T-cell (primary cell): ENCODE measurements around the gene RFTN1. TPM values are rescaled to one million over a fixed set of nuclear protein-coding genes. Genes with fewer than 3 reads are reported as not detected.
A peak's percentile ranks its signal among the peaks of the same experiment; 100 is the strongest.
"Not testable (repeated sequence)": the region's sequence is repeated elsewhere in the genome, so short reads cannot be mapped to it uniquely, and the experiment has no call there.

Source experiments
- ATAC-seq, 4 experiments: fragments of 200-7000 bp in 3 of 4; fragments of 150-1000 bp in 1 of 4; cut with Tn5 transposase; replicated peaks in 1 of 4; 1 replicate in 3 of 4; 2 replicates in 1 of 4; pipeline ENCODE4 v1.10.0; 2021; ENCODE audit warnings: moderate library complexity in 3 of 4, mild to moderate bottlenecking in 2 of 4, moderate number of reproducible peaks in 1 of 4
- CTCF ChIA-PET, 2 donors: fragments of 300-600 bp; sonication (Branson Sonifier 250); formaldehyde crosslinking; loops; one replicate each; lab custom pipeline; 2022; ENCODE audit warnings: antibody characterized with exemption in 2 of 2; lab: Charles Lee
- POLR2A ChIA-PET, 2 donors: fragments of 300-600 bp; sonication (Branson Sonifier 250); formaldehyde crosslinking; loops; one replicate each; lab custom pipeline; 2022; ENCODE audit warnings: antibody characterized with exemption in 2 of 2; lab: Charles Lee
- DNase-seq, 35 experiments: peaks; one replicate each; pipeline versions ENCODE4 v3.0.0 to v3.0.0-alpha.2; 2013 to 2023
- H3K27ac ChIP-seq: one replicate; pipeline ENCODE4 v1.5.1; 2013; ENCODE audit warnings: low read length
- H3K27me3 ChIP-seq, 2 experiments: replicated peaks in 1 of 2; 1 replicate in 1 of 2; 2 replicates in 1 of 2; pipeline versions ENCODE4 v1.6.1 to v1.7.0; 2013; ENCODE audit warnings: low read length in 1 of 2, mixed read lengths in 1 of 2; ENCODE audit not compliant: control insufficient read depth in 2 of 2, insufficient read depth in 2 of 2; ENCODE audit errors: extremely low read depth in 1 of 2
- H3K36me3 ChIP-seq, 2 donors: 1 replicate in 1 of 2; 2 replicates in 1 of 2; pipeline versions ENCODE4 v1.6.1 to v1.7.0; 2013; ENCODE audit warnings: low read length in 1 of 2; ENCODE audit not compliant: control insufficient read depth in 2 of 2, insufficient read depth in 1 of 2; ENCODE audit errors: extremely low read depth in 1 of 2
- H3K4me1 ChIP-seq, 2 experiments: 1 replicate in 1 of 2; 2 replicates in 1 of 2; pipeline versions ENCODE4 v1.6.1 to v1.7.0; 2013; ENCODE audit warnings: low read length in 2 of 2, mixed read lengths in 1 of 2; ENCODE audit not compliant: insufficient read depth in 2 of 2, control insufficient read depth in 1 of 2; ENCODE audit errors: extremely low read depth in 1 of 2
- H3K4me3 ChIP-seq, 2 donors: 1 replicate in 1 of 2; 2 replicates in 1 of 2; pipeline versions ENCODE4 v1.5.1 to v1.7.0; 2013; ENCODE audit warnings: mild to moderate bottlenecking in 2 of 2, low read length in 1 of 2, moderate library complexity in 1 of 2; ENCODE audit not compliant: control insufficient read depth in 1 of 2; ENCODE audit errors: extremely low read depth in 1 of 2
- H3K9me3 ChIP-seq: 2 replicates; pipeline ENCODE4 v1.7.0; 2013
- H3K27ac Mint-ChIP-seq, 2 donors: one replicate each; pipeline ENCODE4 v1.8.0; 2020 to 2021; ENCODE audit warnings: mild to moderate bottlenecking in 2 of 2, mixed read lengths in 2 of 2
- H3K27me3 Mint-ChIP-seq, 2 donors: one replicate each; pipeline ENCODE4 v1.8.0; 2021 to 2022; ENCODE audit warnings: mixed read lengths in 2 of 2
- H3K36me3 Mint-ChIP-seq: one replicate; pipeline ENCODE4 v1.8.0; 2021; ENCODE audit warnings: mixed read lengths
- H3K4me1 Mint-ChIP-seq, 3 donors: one replicate each; pipeline ENCODE4 v1.8.0; 2020 to 2022; ENCODE audit warnings: mixed read lengths in 3 of 3, mild to moderate bottlenecking in 1 of 3
- H3K4me3 Mint-ChIP-seq, 3 donors: one replicate each; pipeline ENCODE4 v1.8.0; 2020 to 2022; ENCODE audit warnings: mild to moderate bottlenecking in 3 of 3, mixed read lengths in 3 of 3, moderate library complexity in 3 of 3
- H3K9me3 Mint-ChIP-seq, 3 donors: one replicate each; pipeline ENCODE4 v1.8.0; 2020 to 2022; ENCODE audit warnings: mixed read lengths in 3 of 3
- WGBS: methylation state at CpG from one replicate; pipeline ENCODE4 v1.1.5; 2013; ENCODE audit warnings: missing lambda C conversion rate; ENCODE audit not compliant: insufficient coverage; 5-methylcytosine and 5-hydroxymethylcytosine counted together
- total RNA-seq, 35 experiments: library from RNA in 6 of 35; stranded (reverse) in 6 of 35; fragments of 120-200 nt in 1 of 35; gene quantifications; one replicate each; pipeline versions ENCODE4 v1.2.1 to v1.2.4 and lab custom pipeline; 2013 to 2026

RFTN1 gene
- total RNA-seq, 5 donors from 2014 or later (not counting 1 experiment from before 2014, with no cell fraction given): 55.5 to 73.4 (median 70.7) TPM

- 100% methylated on average over 3 of the region's 7 CpGs for WGBS
- H3K4me3 ChIP-seq, H3K27me3 Mint-ChIP-seq, H3K27me3 ChIP-seq, H3K9me3 ChIP-seq, H3K9me3 Mint-ChIP-seq, POLR2A ChIA-PET, ATAC-seq: not testable (repeated sequence)
- H3K36me3 ChIP-seq: peaks cover 3 to 59% of the 10 kb centered on the region in 2 donors
- peaks cover 72 to 85% of the 10 kb centered on the region in 2 experiments for H3K4me1 ChIP-seq
- H3K4me1 Mint-ChIP-seq: peaks cover 92 to 93% (median 93%) of the 10 kb centered on the region in 3 donors
- peaks cover 51% of the 10 kb centered on the region for H3K36me3 Mint-ChIP-seq
- CTCF ChIA-PET: interaction anchor here in 1 of 2 donors (0.7 kb wide), 1 partner anchor 577 kb away, joined by 7 read pairs; no protein-coding TSS in a partner anchor
- peak overlapping the region; percentile 77 for H3K27ac ChIP-seq
- peak overlapping the region in 1 of 3 donors; percentile 88 for H3K4me3 Mint-ChIP-seq
- H3K27ac Mint-ChIP-seq: peak overlapping the region; percentile 98 to 99
- DNase-seq: peak in 1 of 35 experiments; percentile 12
Observed at GRCh38 chr3:16310486-16310885, 203.0 kb downstream of the RFTN1 start.

GRCh38 chr3:16309558-16309957 is 203.9 kb downstream of the RFTN1 start:
- H3K27me3 Mint-ChIP-seq: no peaks in the 10 kb centered on the region
- CTCF ChIA-PET: interaction anchor here in 1 of 2 donors (0.6 kb wide), 1 partner anchor 1354 kb away, joined by 4 read pairs; no protein-coding TSS in a partner anchor
- ATAC-seq (peak; percentile 69 to 85 (median 84)), DNase-seq (peak in 21 of 35 experiments; percentile 24 to 81 (median 42))
- Histone ChIP-seq H3K9me3 (no peaks in the 10 kb centered on the region), H3K36me3 (peaks cover 3 to 67% of the 10 kb centered on the region in 2 donors), H3K4me1 (peaks cover 72 to 88% of the 10 kb centered on the region in 2 experiments), H3K27ac (peak overlapping the region; percentile 77), H3K4me3 (no peak overlapping the region), H3K27me3 (no peaks in the 10 kb centered on the region)
- peaks cover 58% of the 10 kb centered on the region for H3K36me3 Mint-ChIP-seq
- peak overlapping the region; percentile 98 to 99 for H3K27ac Mint-ChIP-seq
- no peaks in the 10 kb centered on the region for H3K9me3 Mint-ChIP-seq
- H3K4me3 Mint-ChIP-seq: peak overlapping the region; percentile 74 to 88 (median 80)
- H3K4me1 Mint-ChIP-seq: peaks cover 92 to 93% (median 93%) of the 10 kb centered on the region in 3 donors
- WGBS: no CpG with 5 or more reads among the region's 2 CpGs
- POLR2A ChIA-PET: interaction anchor here in 1 of 2 donors (1.0 kb wide), 1 partner anchor 21 kb away, joined by 6 read pairs; no protein-coding TSS in a partner anchor

- peak overlapping the region; percentile 77 for H3K27ac ChIP-seq
- ATAC-seq: no peak
- H3K36me3 ChIP-seq: peaks cover 3 to 66% of the 10 kb centered on the region in 2 donors
- no peak overlapping the region for H3K4me3 ChIP-seq
- ChIA-PET POLR2A (interaction anchor here (0.8 to 1.5 kb wide), 3 partner anchors 13 to 24 kb away, joined by 3 read pairs; no protein-coding TSS in a partner anchor), CTCF (interaction anchor here in 1 of 2 donors (0.7 to 3.7 kb wide), 5 partner anchors 12 to 41 kb away, joined by 3 to 19 read pairs (median 3); no protein-coding TSS in a partner anchor)
- H3K4me1 ChIP-seq: peaks cover 70 to 88% of the 10 kb centered on the region in 2 experiments
- DNase-seq: no peak
- Mint-ChIP-seq H3K27ac (peak overlapping the region; percentile 94), H3K4me1 (peaks cover 91 to 93% (median 91%) of the 10 kb centered on the region in 3 donors), H3K9me3 (no peaks in the 10 kb centered on the region), H3K36me3 (peaks cover 64% of the 10 kb centered on the region), H3K27me3 (no peaks in the 10 kb centered on the region), H3K4me3 (peak overlapping the region in 1 of 3 donors; percentile 88)
- no CpG with 5 or more reads among the region's 1 CpG for WGBS
- H3K27me3 ChIP-seq: no peaks in the 10 kb centered on the region
- no peaks in the 10 kb centered on the region for H3K9me3 ChIP-seq
Observed at GRCh38 chr3:16308727-16309126, 204.8 kb downstream of the RFTN1 start.

GRCh38 chr3:16307832-16308531 is 205.5 kb downstream of the RFTN1 start:
- Mint-ChIP-seq H3K9me3 (no peaks in the 10 kb centered on the region), H3K4me1 (peaks cover 91 to 92% (median 91%) of the 10 kb centered on the region in 3 donors), H3K27me3 (no peaks in the 10 kb centered on the region), H3K4me3 (peak overlapping the region; percentile 41 to 88 (median 57)), H3K27ac (peak overlapping the region; percentile 94), H3K36me3 (peaks cover 71% of the 10 kb centered on the region)
- ChIA-PET POLR2A (interaction anchor here (0.7 to 1.5 kb wide), 5 partner anchors 12 to 44 kb away, joined by 3 read pairs; no protein-coding TSS in a partner anchor), CTCF (interaction anchor here in 1 of 2 donors (0.7 to 3.7 kb wide), 4 partner anchors 13 to 40 kb away, joined by 3 to 19 read pairs (median 8); no protein-coding TSS in a partner anchor)
- ATAC-seq: no peak
- Histone ChIP-seq H3K36me3 (peaks cover 3 to 65% of the 10 kb centered on the region in 2 donors), H3K27me3 (no peaks in the 10 kb centered on the region), H3K4me1 (peaks cover 68 to 87% of the 10 kb centered on the region in 2 experiments), H3K9me3 (no peaks in the 10 kb centered on the region), H3K4me3 (no peak overlapping the region), H3K27ac (peak overlapping the region; percentile 33)
- WGBS: 59% methylated on average over 3 of the region's 5 CpGs
- no peak for DNase-seq

- 20% methylated on average over 5 of the region's 7 CpGs for WGBS
- Histone ChIP-seq H3K36me3 (peaks cover 0 to 64% of the 10 kb centered on the region in 2 donors), H3K27me3 (no peaks in the 10 kb centered on the region), H3K27ac (peak overlapping the region; percentile 77), H3K4me1 (peaks cover 68 to 94% of the 10 kb centered on the region in 2 experiments), H3K9me3 (no peaks in the 10 kb centered on the region), H3K4me3 (peak overlapping the region; percentile 17 to 58)
- ChIA-PET CTCF (interaction anchor here in 1 of 2 donors (0.7 to 5.0 kb wide), 5 partner anchors 10 to 207 kb away, joined by 3 to 49 read pairs (median 4); no protein-coding TSS in a partner anchor), POLR2A (interaction anchor here (0.6 to 1.6 kb wide), 4 partner anchors 19 to 631 kb away, joined by 3 to 5 read pairs (median 4); no protein-coding TSS in a partner anchor)
- Mint-ChIP-seq H3K27me3 (no peaks in the 10 kb centered on the region), H3K4me1 (peaks cover 94 to 97% (median 96%) of the 10 kb centered on the region in 3 donors), H3K9me3 (no peaks in the 10 kb centered on the region), H3K27ac (peak overlapping the region; percentile 92 to 94), H3K4me3 (peak overlapping the region; percentile 44 to 88 (median 62)), H3K36me3 (peaks cover 74% of the 10 kb centered on the region)
- DNase-seq (peak in 31 of 35 experiments; percentile 31 to 77 (median 54)), ATAC-seq (peak in 1 of 4 experiments; percentile 55)
Observed at GRCh38 chr3:16305111-16305541, 208.4 kb downstream of the RFTN1 start.
